Measurements from ENCODE around the gene FAM83G.

FAM83G gene

DNA sequence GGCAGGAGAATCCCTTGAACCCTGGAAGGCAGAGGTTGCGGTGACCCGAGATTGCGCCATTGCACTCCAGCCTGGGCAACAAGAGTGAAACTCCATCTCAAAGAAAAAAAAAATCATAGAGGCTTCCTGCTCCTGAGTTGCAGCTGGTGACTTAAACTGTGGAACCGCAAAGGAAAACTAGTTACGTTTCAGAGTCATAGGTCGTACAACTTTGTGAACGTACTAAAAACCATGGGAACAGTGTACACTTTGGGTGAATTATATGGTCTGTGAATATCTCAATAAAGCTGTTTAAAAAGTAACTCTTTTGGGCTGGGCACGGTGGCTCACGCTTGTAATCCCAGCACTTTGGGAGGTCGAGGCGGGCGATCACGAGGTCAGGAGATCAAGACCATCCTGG, 29.0 kb downstream of the FAM83G start:
- Histone ChIP-seq H4K8ac (ENCODE audit: low read length) (no peak overlapping the region), H3K9ac (ENCODE audit: low read length) (no peak overlapping the region), H3K27ac (ENCODE audit: low read length, poor library complexity, severe bottlenecking) (no peak overlapping the region), H3K9me3 (ENCODE audit: control insufficient read depth, low read length) (no peaks in the 10 kb centered on the region), H2BK15ac (ENCODE audit: low read depth, poor library complexity, severe bottlenecking) (no peak overlapping the region), H3K4me2 (ENCODE audit: low read length, poor library complexity, severe bottlenecking) (no peak overlapping the region), H3K36me3 (ENCODE audit: control insufficient read depth in 1 of 2, insufficient read depth in 2 of 2, low read depth in 1 of 2, low read length in 2 of 2) (peaks cover 24 to 66% of the 10 kb centered on the region in 2 experiments), H4K91ac (ENCODE audit: low read length) (no peak overlapping the region), H2AK5ac (ENCODE audit: low read length, severe bottlenecking) (no peak overlapping the region), H3K27me3 (ENCODE audit: control insufficient read depth in 1 of 2, insufficient read depth in 1 of 2, low read length in 2 of 2) (no peaks in the 10 kb centered on the region), H3K4me3 (ENCODE audit: insufficient read depth in 1 of 2, low read depth in 1 of 2, low read length in 2 of 2) (no peak overlapping the region), H3K18ac (ENCODE audit: low read depth in 1 of 2, low read length in 2 of 2) (no peak overlapping the region), H2BK120ac (ENCODE audit: low read depth, low read length) (no peak overlapping the region), H3K23ac (ENCODE audit: low read length in 2 of 2) (no peak overlapping the region), H3K79me1 (replicated peaks; ENCODE audit: low read length, poor library complexity, severe bottlenecking) (peaks cover 16% of the 10 kb centered on the region), H2AFZ (ENCODE audit: low read depth, low read length) (no peak overlapping the region), H3K4me1 (ENCODE audit: control insufficient read depth, insufficient read depth, low read depth, low read length) (peaks cover 20% of the 10 kb centered on the region), H3K14ac (ENCODE audit: low read length in 2 of 2) (no peak overlapping the region), H2BK12ac (ENCODE audit: low read length in 2 of 2) (no peak overlapping the region), H2BK5ac (ENCODE audit: low read depth, low read length, poor library complexity, severe bottlenecking) (no peak overlapping the region), H3K4ac (ENCODE audit: low read depth in 1 of 2, low read length in 2 of 2) (no peak overlapping the region)
- no peak for DNase-seq
- WGBS: 94% methylated on average over 13 of the region's 13 CpGs

- H3K4me1 ChIP-seq (ENCODE audit: control insufficient read depth, insufficient read depth, low read depth, low read length): peaks cover 11% of the 10 kb centered on the region
- H2BK12ac ChIP-seq (ENCODE audit: low read length in 2 of 2): no peak overlapping the region
- H3K4ac ChIP-seq (ENCODE audit: low read depth in 1 of 2, low read length in 2 of 2): no peak overlapping the region
- no peak overlapping the region for H3K27ac ChIP-seq (ENCODE audit: low read length, poor library complexity, severe bottlenecking)
- H2AK5ac ChIP-seq (ENCODE audit: low read length, severe bottlenecking): no peak overlapping the region
- WGBS: 94% methylated on average over 10 of the region's 10 CpGs
- no peak overlapping the region for H2AFZ ChIP-seq (ENCODE audit: low read depth, low read length)
- H3K23ac ChIP-seq (ENCODE audit: low read length in 2 of 2): no peak overlapping the region
- H2BK120ac ChIP-seq (ENCODE audit: low read depth, low read length): no peak overlapping the region
- H4K8ac ChIP-seq (ENCODE audit: low read length): no peak overlapping the region
- no peak overlapping the region for H3K9ac ChIP-seq (ENCODE audit: low read length)
- H3K36me3 ChIP-seq (ENCODE audit: control insufficient read depth in 1 of 2, insufficient read depth in 2 of 2, low read depth in 1 of 2, low read length in 2 of 2): peaks cover 24 to 74% of the 10 kb centered on the region in 2 experiments
- no peak overlapping the region for H2BK5ac ChIP-seq (ENCODE audit: low read depth, low read length, poor library complexity, severe bottlenecking)
- H3K79me1 ChIP-seq (replicated peaks; ENCODE audit: low read length, poor library complexity, severe bottlenecking): peaks cover 16% of the 10 kb centered on the region
- H3K9me3 ChIP-seq (ENCODE audit: control insufficient read depth, low read length): no peaks in the 10 kb centered on the region
- no peak overlapping the region for H3K4me2 ChIP-seq (ENCODE audit: low read length, poor library complexity, severe bottlenecking)
- no peak overlapping the region for H3K14ac ChIP-seq (ENCODE audit: low read length in 2 of 2)
- no peak overlapping the region for H4K91ac ChIP-seq (ENCODE audit: low read length)
- H3K4me3 ChIP-seq (ENCODE audit: insufficient read depth in 1 of 2, low read depth in 1 of 2, low read length in 2 of 2): no peak overlapping the region
- H2BK15ac ChIP-seq (ENCODE audit: low read depth, poor library complexity, severe bottlenecking): no peak overlapping the region
- no peaks in the 10 kb centered on the region for H3K27me3 ChIP-seq (ENCODE audit: control insufficient read depth in 1 of 2, insufficient read depth in 1 of 2, low read length in 2 of 2)
- DNase-seq: no peak
- no peak overlapping the region for H3K18ac ChIP-seq (ENCODE audit: low read depth in 1 of 2, low read length in 2 of 2)
Observed at GRCh38 chr17:18974407-18975149, 30.0 kb downstream of the FAM83G start.

DNA sequence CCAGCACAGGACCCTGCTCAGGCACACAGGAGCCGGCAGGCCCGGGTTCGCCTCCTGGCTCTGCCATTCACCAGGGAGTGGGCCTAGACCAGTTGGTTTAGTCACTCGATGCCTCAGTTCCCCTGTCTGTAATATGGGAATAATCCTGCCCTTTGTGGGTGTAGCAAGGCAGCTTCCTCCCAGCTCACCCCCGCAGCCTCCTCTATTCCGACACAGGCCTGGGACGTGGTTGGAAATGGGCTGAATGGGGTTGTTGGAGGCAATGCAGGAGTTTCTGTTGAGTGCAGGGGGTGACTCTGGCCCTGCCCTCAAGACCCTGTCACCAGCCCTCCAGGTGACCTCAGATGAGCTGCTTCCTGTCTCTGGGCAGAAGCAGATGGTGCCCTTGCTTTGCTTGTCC, 32.8 kb downstream of the FAM83G start:
- peaks cover 11 to 63% of the 10 kb centered on the region in 2 experiments for H3K36me3 ChIP-seq (ENCODE audit: control insufficient read depth in 1 of 2, insufficient read depth in 2 of 2, low read depth in 1 of 2, low read length in 2 of 2)
- no peak overlapping the region for H3K14ac ChIP-seq (ENCODE audit: low read length in 2 of 2)
- no peak overlapping the region for H2BK12ac ChIP-seq (ENCODE audit: low read length in 2 of 2)
- no peak overlapping the region for H3K18ac ChIP-seq (ENCODE audit: low read depth in 1 of 2, low read length in 2 of 2)
- H4K8ac ChIP-seq (ENCODE audit: low read length): no peak overlapping the region
- peaks cover 27% of the 10 kb centered on the region for H3K4me1 ChIP-seq (ENCODE audit: control insufficient read depth, insufficient read depth, low read depth, low read length)
- H3K23ac ChIP-seq (ENCODE audit: low read length in 2 of 2): no peak overlapping the region
- H2AK5ac ChIP-seq (ENCODE audit: low read length, severe bottlenecking): no peak overlapping the region
- no peaks in the 10 kb centered on the region for H3K9me3 ChIP-seq (ENCODE audit: control insufficient read depth, low read length)
- no peak overlapping the region for H2BK120ac ChIP-seq (ENCODE audit: low read depth, low read length)
- no peaks in the 10 kb centered on the region for H3K27me3 ChIP-seq (ENCODE audit: control insufficient read depth in 1 of 2, insufficient read depth in 1 of 2, low read length in 2 of 2)
- no peak overlapping the region for H3K9ac ChIP-seq (ENCODE audit: low read length)
- peaks cover 15% of the 10 kb centered on the region for H3K79me1 ChIP-seq (replicated peaks; ENCODE audit: low read length, poor library complexity, severe bottlenecking)
- no peak overlapping the region for H4K91ac ChIP-seq (ENCODE audit: low read length)
- no peak overlapping the region for H3K27ac ChIP-seq (ENCODE audit: low read length, poor library complexity, severe bottlenecking)
- H2BK15ac ChIP-seq (ENCODE audit: low read depth, poor library complexity, severe bottlenecking): no peak overlapping the region
- no peak overlapping the region for H2AFZ ChIP-seq (ENCODE audit: low read depth, low read length)
- H3K4me2 ChIP-seq (ENCODE audit: low read length, poor library complexity, severe bottlenecking): no peak overlapping the region
- no peak overlapping the region for H3K4me3 ChIP-seq (ENCODE audit: insufficient read depth in 1 of 2, low read depth in 1 of 2, low read length in 2 of 2)
- no peak for DNase-seq
- no peak overlapping the region for H2BK5ac ChIP-seq (ENCODE audit: low read depth, low read length, poor library complexity, severe bottlenecking)
- H3K4ac ChIP-seq (ENCODE audit: low read depth in 1 of 2, low read length in 2 of 2): no peak overlapping the region
- 98% methylated on average over 7 of the region's 7 CpGs for WGBS

- H3K27me3 ChIP-seq (ENCODE audit: control insufficient read depth in 1 of 2, insufficient read depth in 1 of 2, low read length in 2 of 2): no peaks in the 10 kb centered on the region
- no peak overlapping the region for H3K9ac ChIP-seq (ENCODE audit: low read length)
- no peak overlapping the region for H3K4me3 ChIP-seq (ENCODE audit: insufficient read depth in 1 of 2, low read depth in 1 of 2, low read length in 2 of 2)
- H3K79me1 ChIP-seq (replicated peaks; ENCODE audit: low read length, poor library complexity, severe bottlenecking): peaks cover 15% of the 10 kb centered on the region
- H3K27ac ChIP-seq (ENCODE audit: low read length, poor library complexity, severe bottlenecking): no peak overlapping the region
- H4K8ac ChIP-seq (ENCODE audit: low read length): no peak overlapping the region
- H2BK15ac ChIP-seq (ENCODE audit: low read depth, poor library complexity, severe bottlenecking): no peak overlapping the region
- no peak overlapping the region for H3K4ac ChIP-seq (ENCODE audit: low read depth in 1 of 2, low read length in 2 of 2)
- H2BK5ac ChIP-seq (ENCODE audit: low read depth, low read length, poor library complexity, severe bottlenecking): no peak overlapping the region
- 98% methylated on average over 26 of the region's 28 CpGs for WGBS
- no peak for DNase-seq
- H2BK120ac ChIP-seq (ENCODE audit: low read depth, low read length): no peak overlapping the region
- H3K23ac ChIP-seq (ENCODE audit: low read length in 2 of 2): no peak overlapping the region
- H2BK12ac ChIP-seq (ENCODE audit: low read length in 2 of 2): no peak overlapping the region
- no peak overlapping the region for H2AFZ ChIP-seq (ENCODE audit: low read depth, low read length)
- H4K91ac ChIP-seq (ENCODE audit: low read length): no peak overlapping the region
- H3K4me2 ChIP-seq (ENCODE audit: low read length, poor library complexity, severe bottlenecking): no peak overlapping the region
- no peak overlapping the region for H3K14ac ChIP-seq (ENCODE audit: low read length in 2 of 2)
- H2AK5ac ChIP-seq (ENCODE audit: low read length, severe bottlenecking): no peak overlapping the region
- H3K18ac ChIP-seq (ENCODE audit: low read depth in 1 of 2, low read length in 2 of 2): no peak overlapping the region
- no peaks in the 10 kb centered on the region for H3K9me3 ChIP-seq (ENCODE audit: control insufficient read depth, low read length)
- H3K36me3 ChIP-seq (ENCODE audit: control insufficient read depth in 1 of 2, insufficient read depth in 2 of 2, low read depth in 1 of 2, low read length in 2 of 2): peaks cover 11 to 56% of the 10 kb centered on the region in 2 experiments
- peaks cover 29% of the 10 kb centered on the region for H3K4me1 ChIP-seq (ENCODE audit: control insufficient read depth, insufficient read depth, low read depth, low read length)
Observed at GRCh38 chr17:18970582-18971480, 33.7 kb downstream of the FAM83G start.
